Loucy (cell line): ENCODE results near the gene EFNA5.

ENCODE experiments used
- H2AFZ ChIP-seq: fragments of 200-600 bp; sonication (generic); 2 replicates; pipeline ENCODE4 v1.6.0; 2016; ENCODE audit warnings: antibody characterized with exemption, mild to moderate bottlenecking, low read length, moderate library complexity
- H3F3A ChIP-seq: fragments of 200-600 bp; 2 replicates; pipeline ENCODE4 v1.6.0; 2016; ENCODE audit warnings: antibody characterized with exemption, low read depth, mild to moderate bottlenecking
- H3K27me3 ChIP-seq: fragments of 200-600 bp; sonication (generic); 2 replicates; pipeline ENCODE4 v1.6.1; 2014; ENCODE audit warnings: low read length, mild to moderate bottlenecking; ENCODE audit not compliant: insufficient read depth, poor library complexity, severe bottlenecking
- H3K36me3 ChIP-seq: fragments of 200-600 bp; sonication (generic); 2 replicates; pipeline ENCODE4 v1.6.1; 2016; ENCODE audit warnings: low read length; ENCODE audit not compliant: insufficient read depth
- H3K4me1 ChIP-seq: fragments of 200-600 bp; sonication (generic); 2 replicates; pipeline ENCODE4 v1.5.1; 2014; ENCODE audit warnings: low read length, mild to moderate bottlenecking; ENCODE audit not compliant: insufficient read depth, poor library complexity, severe bottlenecking
- H3K4me2 ChIP-seq: fragments of 200-600 bp; sonication (generic); 2 replicates; pipeline ENCODE4 v1.6.0; 2014; ENCODE audit warnings: antibody characterized with exemption, low read length, low read depth, mild to moderate bottlenecking; ENCODE audit not compliant: poor library complexity, severe bottlenecking
- H3K4me3 ChIP-seq: fragments of 200-600 bp; sonication (generic); 2 replicates; pipeline ENCODE4 v1.5.1; 2014; ENCODE audit warnings: low read length, mild to moderate bottlenecking, mixed read lengths; ENCODE audit not compliant: poor library complexity, severe bottlenecking
- H3K79me2 ChIP-seq: fragments of 200-600 bp; sonication (generic); 2 replicates; pipeline ENCODE4 v1.6.1; 2014; ENCODE audit warnings: low read length; ENCODE audit not compliant: insufficient read depth
- H3K9ac ChIP-seq: fragments of 200-600 bp; sonication (generic); 2 replicates; pipeline ENCODE4 v1.6.0; 2014; ENCODE audit warnings: mild to moderate bottlenecking, low read depth, low read length, moderate library complexity; ENCODE audit not compliant: poor library complexity, severe bottlenecking
- H3K9me2 ChIP-seq: fragments of 200-600 bp; sonication (generic); replicated peaks from 2 replicates; pipeline ENCODE4 v1.6.1; 2016; ENCODE audit warnings: low read depth, low read length, mixed read lengths
- H3K9me3 ChIP-seq: fragments of 200-600 bp; sonication (generic); 2 replicates; pipeline ENCODE4 v1.6.1; 2014; ENCODE audit warnings: mild to moderate bottlenecking, antibody characterized with exemption, low read length, low read depth; ENCODE audit not compliant: insufficient read depth
- H4K20me1 ChIP-seq: fragments of 200-600 bp; sonication (generic); 2 replicates; pipeline ENCODE4 v1.6.0; 2014; ENCODE audit warnings: antibody characterized with exemption, low read length, mild to moderate bottlenecking; ENCODE audit not compliant: insufficient read depth, poor library complexity, severe bottlenecking
- CTCF ChIP-seq: fragments of 200-600 bp; sonication (generic); conservative IDR thresholded peaks from 2 replicates; pipeline ENCODE4 v1.5.1; 2014; ENCODE audit warnings: mild to moderate bottlenecking, antibody characterized with exemption, low read length
- EZH2phosphoT487 ChIP-seq: fragments of 200-600 bp; IDR thresholded peaks from 2 replicates; pipeline ENCODE4 v1.6.1; 2018; ENCODE audit warnings: antibody characterized with exemption, mild to moderate bottlenecking, moderate library complexity, borderline replicate concordance

EFNA5 gene

GRCh38 chr5:107578051-107578635 lies 92.6 kb downstream of the EFNA5 start:
- Histone ChIP-seq H3K4me2 (no peak overlapping the region), H3K9me2 (no peaks in the 10 kb centered on the region), H3K9ac (no peak overlapping the region), H3K4me3 (no peak overlapping the region), H3F3A (no peaks in the 10 kb centered on the region), H2AFZ (no peak overlapping the region), H3K4me1 (no peaks in the 10 kb centered on the region), H4K20me1 (no peaks in the 10 kb centered on the region), H3K9me3 (no peaks in the 10 kb centered on the region), H3K27me3 (no peaks in the 10 kb centered on the region), H3K79me2 (no peaks in the 10 kb centered on the region), H3K36me3 (no peaks in the 10 kb centered on the region)
- TF ChIP-seq CTCF (no peak), EZH2phosphoT487 (no peak)

DNA sequence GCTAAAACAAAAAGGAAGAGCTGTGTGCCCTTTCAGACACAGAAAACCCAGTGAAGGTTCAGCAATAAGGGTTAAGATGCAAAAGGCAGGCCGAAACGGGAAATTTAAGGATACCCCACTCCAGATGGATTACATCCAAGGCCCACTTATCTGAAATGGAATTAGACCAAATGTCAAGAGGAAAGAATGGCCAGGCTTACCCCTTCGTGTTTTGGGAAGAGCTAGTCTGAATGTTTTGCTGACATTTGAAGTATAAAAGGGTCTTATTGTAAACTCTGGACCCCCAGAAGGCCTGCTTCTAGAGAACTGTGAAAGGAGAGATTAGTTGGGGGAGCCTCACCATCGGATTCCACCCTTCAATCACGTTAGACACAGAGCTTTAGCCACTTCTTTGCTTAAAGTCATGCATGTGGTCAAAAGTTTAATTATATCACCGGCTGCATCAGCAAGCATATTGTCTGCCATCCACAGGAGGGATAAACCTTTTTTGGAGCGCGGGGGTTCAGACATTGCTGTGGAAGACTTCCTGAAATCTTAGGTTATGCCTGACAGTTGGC lies 93.3 kb downstream of the EFNA5 start:
- TF ChIP-seq CTCF (no peak), EZH2phosphoT487 (no peak)
- no peak overlapping the region for H3K4me3 ChIP-seq

DNA sequence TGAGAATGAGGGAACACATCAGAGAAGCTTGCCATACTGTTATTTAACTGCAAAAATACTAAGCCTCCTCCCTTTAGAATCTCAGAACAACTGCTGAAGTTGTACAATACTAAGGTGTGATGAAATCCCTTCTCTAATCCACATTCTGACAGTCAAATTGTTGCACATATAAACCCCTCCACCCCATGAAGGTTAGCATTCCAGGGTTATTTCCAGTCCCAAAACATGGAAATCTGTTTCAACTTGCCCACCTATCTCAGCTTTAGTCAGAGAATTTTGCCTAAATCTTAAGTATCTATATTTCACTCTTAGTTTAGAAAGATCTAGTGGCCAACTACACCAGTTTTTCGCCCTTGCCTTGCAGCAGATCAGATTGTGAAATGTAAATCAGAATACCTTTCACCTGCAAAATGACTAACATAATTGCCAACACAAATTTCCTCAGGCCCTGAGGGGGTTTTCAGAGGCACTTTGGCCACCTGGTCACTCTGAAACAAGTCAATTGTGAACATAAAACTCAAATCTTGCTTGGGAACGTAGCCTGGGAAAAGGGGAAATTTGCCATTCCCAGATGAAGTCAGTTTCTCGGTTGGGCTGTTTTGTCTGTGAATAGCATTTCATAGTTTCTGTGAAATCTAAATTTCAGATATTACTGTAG lies 93.9 kb downstream of the EFNA5 start:
- H3K36me3 ChIP-seq: no peaks in the 10 kb centered on the region
- no peak overlapping the region for H2AFZ ChIP-seq
- peaks cover 3% of the 10 kb centered on the region for H3K4me1 ChIP-seq
- no peaks in the 10 kb centered on the region for H3F3A ChIP-seq
- no peaks in the 10 kb centered on the region for H4K20me1 ChIP-seq
- H3K4me3 ChIP-seq: no peak overlapping the region
- H3K9me3 ChIP-seq: no peaks in the 10 kb centered on the region
- H3K4me2 ChIP-seq: no peak overlapping the region
- H3K9me2 ChIP-seq: no peaks in the 10 kb centered on the region
- H3K9ac ChIP-seq: no peak overlapping the region
- H3K27me3 ChIP-seq: no peaks in the 10 kb centered on the region
- H3K79me2 ChIP-seq: no peaks in the 10 kb centered on the region
- TF ChIP-seq EZH2phosphoT487 (no peak), CTCF (no peak)

More for the DNA sequence above, 93.3 kb downstream of the EFNA5 start:
- no peak overlapping the region for H3K4me2 ChIP-seq
- H4K20me1 ChIP-seq: no peaks in the 10 kb centered on the region
- H3K36me3 ChIP-seq: no peaks in the 10 kb centered on the region
- H3K79me2 ChIP-seq: no peaks in the 10 kb centered on the region
- no peaks in the 10 kb centered on the region for H3K4me1 ChIP-seq
- H3K9me2 ChIP-seq: no peaks in the 10 kb centered on the region
- H3K27me3 ChIP-seq: no peaks in the 10 kb centered on the region
- H3K9ac ChIP-seq: no peak overlapping the region
- H2AFZ ChIP-seq: no peak overlapping the region
- no peaks in the 10 kb centered on the region for H3K9me3 ChIP-seq
- H3F3A ChIP-seq: no peaks in the 10 kb centered on the region
